SK-N-MC (cell line): Measurements from ENCODE around the gene DDTL.
"Not testable (repeated sequence)": the region's sequence is repeated elsewhere in the genome, so short reads cannot be mapped to it uniquely, and the experiment has no call there.

Source experiments
- EZH2 ChIP-seq: fragments of 200-600 bp; sonication (generic); IDR thresholded peaks from one replicate; pipeline ENCODE4 v1.6.1; 2017; ENCODE audit warnings: antibody characterized with exemption
- POLR2AphosphoS5 ChIP-seq: IDR thresholded peaks from 2 replicates; pipeline ENCODE4 v1.6.1; 2012; ENCODE audit warnings: mild to moderate bottlenecking, low read depth, low read length, borderline replicate concordance

DNA sequence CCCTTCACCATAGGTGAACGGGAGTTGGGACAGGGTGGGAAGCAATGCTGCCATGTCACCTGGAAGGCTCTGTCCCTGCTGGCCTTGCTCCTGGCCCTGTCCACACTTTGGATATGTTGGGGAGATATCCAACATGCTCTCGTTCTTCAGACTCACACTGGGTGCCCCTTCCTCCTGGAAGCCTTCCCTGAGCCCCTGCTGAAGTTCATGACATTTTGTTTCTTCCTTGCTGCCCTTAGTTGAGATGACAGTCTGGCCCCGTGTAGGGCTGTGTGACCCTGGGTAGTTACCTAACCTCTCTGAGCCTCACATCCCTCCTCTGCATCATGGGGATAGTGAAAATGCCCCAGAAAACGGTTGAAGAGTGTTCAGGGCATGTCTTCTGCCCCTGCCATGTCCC is 13.2 kb upstream of the DDTL start:
- not testable (repeated sequence) for TF ChIP-seq EZH2, POLR2AphosphoS5
